ENCODE data around the gene FGD6. TPM values are rescaled to one million over a fixed set of nuclear protein-coding genes. Genes with fewer than 3 reads are reported as not detected.

The FGD6 gene
- total RNA-seq, 1 experiment from 2014 or later, result 28.3 TPM

DNA sequence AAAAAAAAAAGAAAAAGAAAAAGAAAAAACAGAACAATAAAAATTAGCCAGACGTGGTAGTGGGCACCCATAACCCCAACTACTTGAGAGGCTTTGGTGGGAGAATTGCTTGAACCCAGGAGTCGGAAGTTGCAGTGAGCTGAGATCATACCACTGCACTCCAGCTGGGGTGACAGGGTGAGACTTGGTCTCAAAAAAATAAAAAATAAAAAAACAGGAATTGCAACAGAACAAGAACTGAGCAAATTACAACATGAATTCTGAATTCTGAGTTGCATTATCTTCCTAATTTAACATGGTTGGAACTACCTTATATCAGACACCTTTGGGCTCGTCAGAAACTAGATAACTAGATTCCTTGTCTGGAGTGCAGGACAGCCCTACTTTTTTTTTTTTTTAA lies 90.5 kb downstream of the FGD6 start:
- no peak for DNase-seq (ENCODE audit: low read depth, low spot score)
- no TSS peak for BruUV-seq (replicated peaks)
- CTCF ChIA-PET, result interaction anchor here (0.6 kb wide), 1 partner anchor 467 kb away, joined by 8 read pairs; no protein-coding TSS in a partner anchor
- H3K27me3 ChIP-seq (ENCODE audit: control insufficient read depth, insufficient read depth, low read length), result no peaks in the 10 kb centered on the region
- ATAC-seq, result no peak
- POLR2A ChIA-PET, result no interaction called here
- H3K4me3 ChIP-seq (ENCODE audit: low read depth in 2 of 2, low read length in 2 of 2), result no peak overlapping the region
- intact Hi-C loops (cut with micrococcal nuclease; ENCODE audit: unreplicated experiment), result no loop called here
- H3K36me3 ChIP-seq (ENCODE audit: control insufficient read depth, insufficient read depth, low read length), result peaks cover 3% of the 10 kb centered on the region; the same call in 1 of the 2 replicates
- no peaks in the 10 kb centered on the region for H3K9me3 ChIP-seq (ENCODE audit: control insufficient read depth, insufficient read depth, low read depth, low read length)
- TF ChIP-seq REST (IDR thresholded peaks at IDR 0.05; ENCODE audit: insufficient read depth in 1 of 2, low read depth in 2 of 2, low read length in 1 of 2) (no peak), TCF7L2 (IDR thresholded peaks at IDR 0.05; ENCODE audit: low read depth, low read length) (no peak), CTCF (IDR thresholded peaks at IDR 0.05) (no peak), SIN3A (IDR thresholded peaks at IDR 0.05; ENCODE audit: borderline replicate concordance, insufficient read depth, low read depth, low read length) (no peak), POLR2AphosphoS5 (IDR thresholded peaks at IDR 0.05; ENCODE audit: low read depth, low read length) (no peak)
- no peaks in the 10 kb centered on the region for H3K4me1 ChIP-seq (ENCODE audit: control insufficient read depth, insufficient read depth, low read length)
- H3K27ac ChIP-seq (ENCODE audit: low read length), result no peak overlapping the region
- in situ Hi-C loops (cut with HindIII; ENCODE audit: low pct_unique_long_range_greater_than_20kb, low sequenced_read_pairs), result no loop called here

DNA sequence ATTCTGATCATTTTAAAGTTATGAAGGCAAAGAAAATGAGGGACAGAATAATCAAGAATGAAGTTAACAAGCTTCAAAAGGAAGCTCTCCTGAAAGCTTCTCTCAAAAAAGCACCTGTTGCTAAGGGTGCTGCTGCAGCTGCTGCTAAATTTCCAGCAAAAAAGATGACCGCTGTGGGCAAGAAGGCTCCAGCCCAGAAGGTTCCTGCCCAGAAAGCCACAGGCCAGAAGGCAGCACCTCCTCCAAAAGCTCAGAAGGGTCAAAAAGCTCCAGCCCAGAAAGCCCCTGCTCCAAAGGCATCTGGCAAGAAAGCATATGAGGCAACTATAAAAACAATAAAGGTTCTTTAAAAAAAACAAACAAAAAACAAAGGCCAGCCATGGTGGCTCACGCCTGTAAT lies 91.2 kb downstream of the FGD6 start:
- intact Hi-C loops (cut with micrococcal nuclease; ENCODE audit: unreplicated experiment) (no loop called here), in situ Hi-C loops (cut with HindIII; ENCODE audit: low pct_unique_long_range_greater_than_20kb, low sequenced_read_pairs) (no loop called here)
- ChIA-PET CTCF (no interaction called here), POLR2A (no interaction called here)
- Histone ChIP-seq H3K27me3 (ENCODE audit: control insufficient read depth, insufficient read depth, low read length) (no peaks in the 10 kb centered on the region), H3K9me3 (ENCODE audit: control insufficient read depth, insufficient read depth, low read depth, low read length) (no peaks in the 10 kb centered on the region), H3K4me3 (ENCODE audit: low read depth in 2 of 2, low read length in 2 of 2) (no peak overlapping the region), H3K27ac (ENCODE audit: low read length) (no peak overlapping the region), H3K4me1 (ENCODE audit: control insufficient read depth, insufficient read depth, low read length) (no peaks in the 10 kb centered on the region), H3K36me3 (ENCODE audit: control insufficient read depth, insufficient read depth, low read length) (no peaks in the 10 kb centered on the region)
- BruUV-seq (replicated peaks), result no TSS peak
- DNase-seq (ENCODE audit: low read depth, low spot score), result no peak
- TF ChIP-seq SIN3A (IDR thresholded peaks at IDR 0.05; ENCODE audit: borderline replicate concordance, insufficient read depth, low read depth, low read length), result no peak
- no peak for TF ChIP-seq CTCF (IDR thresholded peaks at IDR 0.05)
- TF ChIP-seq POLR2AphosphoS5 (IDR thresholded peaks at IDR 0.05; ENCODE audit: low read depth, low read length), result no peak
- no peak for TF ChIP-seq REST (IDR thresholded peaks at IDR 0.05; ENCODE audit: insufficient read depth in 1 of 2, low read depth in 2 of 2, low read length in 1 of 2)
- no peak for TF ChIP-seq TCF7L2 (IDR thresholded peaks at IDR 0.05; ENCODE audit: low read depth, low read length)
- no peak for ATAC-seq

Data from Panc1 (cell line).